A549 treated with DMSO at 1 μM for 4 hours (cell line): ENCODE data around the gene ZFY. TPM values are rescaled to one million over a fixed set of nuclear protein-coding genes. Genes with fewer than 3 reads are reported as not detected.

ENCODE experiments used
- total RNA-seq: library from RNA; stranded (reverse); fragments of 200-300 nt; extraction: Qiagen RNA extraction; gene quantifications from 5 replicates; pipeline ENCODE4 v1.2.3, GENCODE V29; 2022; ENCODE audit warnings: low read depth

ZFY gene
- 2.8 to 4.9 TPM (median 4.0 TPM) in 5 replicates for total RNA-seq

GRCh38 chrY:2934861-2935715, at the start of gene ZFY:
TSS of gene ZFY (plus strand) at chrY:2935381. CDS start at chrY:2953937, 18,556 bp downstream.

Other genes with a start within 250 kb of the ZFY start
- gene SRY, start 147.7 kb upstream of the ZFY start, total RNA-seq = not detected in 5 replicates
- 273 to 297 TPM (median 293 TPM) in 5 replicates for gene RPS4Y1, start 93.8 kb upstream of the ZFY start, total RNA-seq